Measurements from ENCODE around the gene GPR31. TPM values are rescaled to one million over a fixed set of nuclear protein-coding genes. Genes with fewer than 3 reads are reported as not detected.

The GPR31 gene
- total RNA-seq, 1 experiment from 2014 or later, result not detected

GRCh38 chr6:167116838-167117228 is 40.9 kb downstream of the GPR31 start:
- Histone ChIP-seq H2AK5ac (ENCODE audit: insufficient read length, low read length) (no peak overlapping the region), H2BK5ac (ENCODE audit: insufficient read length, low read length) (no peak overlapping the region), H3K79me1 (ENCODE audit: insufficient read depth, low read depth, low read length, poor library complexity, severe bottlenecking) (no peaks in the 10 kb centered on the region), H3K79me2 (ENCODE audit: insufficient read depth, low read length) (no peaks in the 10 kb centered on the region), H3K23me2 (ENCODE audit: insufficient read length, low read depth, low read length, poor library complexity, severe bottlenecking) (no peaks in the 10 kb centered on the region), H3K27ac (ENCODE audit: insufficient read length, low read depth, low read length) (no peak overlapping the region), H3K18ac (ENCODE audit: insufficient read length, low read depth, low read length) (no peak overlapping the region), H3K27me3 (ENCODE audit: insufficient read depth, low read length) (no peaks in the 10 kb centered on the region), H4K8ac (replicated peaks; ENCODE audit: insufficient read length, low read depth, low read length) (no peak overlapping the region), H3K4me1 (ENCODE audit: insufficient read depth, low read length) (no peaks in the 10 kb centered on the region), H2BK12ac (ENCODE audit: insufficient read length, low read depth, low read length) (no peak overlapping the region), H3T11ph (ENCODE audit: low read length) (no peak overlapping the region), H3K9ac (ENCODE audit: extremely low read depth, insufficient read length, low read length) (no peak overlapping the region), H2BK120ac (ENCODE audit: low read depth, low read length, poor library complexity, severe bottlenecking) (no peak overlapping the region), H3K14ac (ENCODE audit: insufficient read depth, low read length) (no peak overlapping the region), H3K23ac (ENCODE audit: insufficient read length, low read depth, low read length) (no peak overlapping the region), H2BK15ac (ENCODE audit: low read depth, low read length) (no peak overlapping the region), H3K4me2 (ENCODE audit: insufficient read depth, insufficient read length, low read length) (no peak overlapping the region), H4K20me1 (ENCODE audit: control insufficient read depth, insufficient read depth, insufficient read length) (no peaks in the 10 kb centered on the region), H3K56ac (ENCODE audit: insufficient read length, low read depth, low read length) (no peak overlapping the region), H2BK20ac (ENCODE audit: low read depth, low read length, poor library complexity, severe bottlenecking) (no peak overlapping the region), H2AFZ (ENCODE audit: low read length) (no peak overlapping the region), H3K4ac (ENCODE audit: low read depth, low read length) (no peak overlapping the region), H4K91ac (ENCODE audit: insufficient read length, low read depth, low read length) (no peak overlapping the region), H3K9me3 (ENCODE audit: control insufficient read depth, low read depth, low read length) (no peaks in the 10 kb centered on the region), H4K5ac (ENCODE audit: insufficient read length, low read depth, low read length) (no peak overlapping the region)
- H3K4me3 Mint-ChIP-seq, result no peak overlapping the region
- peaks cover 5 to 14% of the 10 kb centered on the region in 2 experiments; a peak in 4 of 5 replicates for H3K9me3 Mint-ChIP-seq
- WGBS (ENCODE audit: extremely low coverage, insufficient read length, low lambda C conversion rate), result no CpG with 5 or more reads among the region's 14 CpGs
- H3K4me1 Mint-ChIP-seq, result peaks cover 16 to 18% of the 10 kb centered on the region in 2 experiments
- no peak for DNase-seq
- no peak overlapping the region for H3K27ac Mint-ChIP-seq
- H3K27me3 Mint-ChIP-seq (ENCODE audit: low read depth), result peaks cover 9% of the 10 kb centered on the region
- TF ChIP-seq CTCF (conservative IDR thresholded peaks at IDR 0.05), result no peak
- H3K36me3 Mint-ChIP-seq (ENCODE audit: insufficient read depth in 1 of 3, low read depth in 3 of 3), result peaks cover 0 to 12% (median 7%) of the 10 kb centered on the region in 3 experiments; a peak in 5 of 7 replicates

Measured in H9 (cell line).